ENCODE measurements around the gene AFAP1L1. TPM values are rescaled to one million over a fixed set of nuclear protein-coding genes. Genes with fewer than 3 reads are reported as not detected.
A peak's percentile ranks its signal among the peaks of the same experiment; 100 is the strongest.

The AFAP1L1 gene
- polyA plus RNA-seq, 2 of the 4 experiments (the other 2 are of a cell fraction) = 1.5 to 3.5 TPM

- TF ChIP-seq HOXB13 (CRISPR knock-in tag; IDR thresholded peaks at IDR 0.05; ENCODE audit: low read depth) (no peak), E2F6 (IDR thresholded peaks at IDR 0.05; ENCODE audit: borderline replicate concordance, low read depth) (no peak), MYC (IDR thresholded peaks at IDR 0.05; ENCODE audit: borderline replicate concordance, low read length) (no peak)
Observed at GRCh38 chr5:149310947-149311658, 39.4 kb downstream of the AFAP1L1 start (continued).

- DNase-seq (ENCODE audit: low read depth in 1 of 2, low spot score in 1 of 2) = no peak
- FAIRE-seq = no peak
- WGBS (ENCODE audit: missing lambda C conversion rate) = 60% methylated on average over 6 of the region's 6 CpGs
- Histone ChIP-seq H3K27ac (no peak overlapping the region), H3K4me2 (no peak overlapping the region), H3K9me3 (no peaks in the 10 kb centered on the region), H3K4me1 (no peaks in the 10 kb centered on the region), H3K4me3 (no peak overlapping the region)
- no peak for TF ChIP-seq ATOH8 (CRISPR knock-in tag; IDR thresholded peaks at IDR 0.05; ENCODE audit: low read depth)
- TF ChIP-seq RAD21 (conservative IDR thresholded peaks at IDR 0.05 in 1 of 2, IDR thresholded peaks at IDR 0.05 in 1 of 2) = no peak
- no peak for TF ChIP-seq ZNF302 (CRISPR knock-in tag; IDR thresholded peaks at IDR 0.05)
- no peak for TF ChIP-seq E2F6 (IDR thresholded peaks at IDR 0.05; ENCODE audit: borderline replicate concordance, low read depth)
- TF ChIP-seq SREBF2 (IDR thresholded peaks at IDR 0.05) = no peak
- no peak for TF ChIP-seq RFX5 (IDR thresholded peaks at IDR 0.05)
- ChIA-PET CTCF (interaction anchor here (1.7 to 21.3 kb wide), 5 partner anchors 9 to 60 kb away, joined by 3 to 275 read pairs (median 7); partner anchors contain the start of genes GRPEL2 and IL17B), POLR2A (no interaction called here)
- no peak for ATAC-seq
Observed at GRCh38 chr5:149313151-149313841, 41.6 kb downstream of the AFAP1L1 start.

- DNase-seq (ENCODE audit: low read depth in 1 of 2, low spot score in 1 of 2) (no peak), FAIRE-seq (no peak), ATAC-seq (0 out of 6 replicates have a peak, but pooled peaks of 1 of the 2 experiments have one; percentile 9)
- H3K4me3 ChIP-seq = no peak overlapping the region
- H3K4me1 ChIP-seq = no peaks in the 10 kb centered on the region
- ChIA-PET POLR2A (no interaction called here), CTCF (interaction anchor here (0.8 to 21.3 kb wide), 14 partner anchors 10 to 251 kb away, joined by 3 to 275 read pairs (median 4); partner anchors contain the start of genes GRPEL2 and IL17B)
- WGBS (ENCODE audit: missing lambda C conversion rate) = 90% methylated on average over 4 of the region's 4 CpGs
- H3K4me2 ChIP-seq = no peak overlapping the region
- no peak for TF ChIP-seq CBX2 (IDR thresholded peaks at IDR 0.05; ENCODE audit: borderline replicate concordance, low read depth)
- TF ChIP-seq EHMT2 (IDR thresholded peaks at IDR 0.05; ENCODE audit: low read depth) = no peak
- no peak for TF ChIP-seq CEBPB (IDR thresholded peaks at IDR 0.05)
- TF ChIP-seq POLR2AphosphoS2 (conservative IDR thresholded peaks at IDR 0.05; ENCODE audit: low read length) = no peak
- no peak for TF ChIP-seq EP300 (IDR thresholded peaks at IDR 0.05)
- TF ChIP-seq SREBF2 (IDR thresholded peaks at IDR 0.05) = no peak
- no peak for TF ChIP-seq MAFK (IDR thresholded peaks at IDR 0.05; ENCODE audit: partially characterized antibody)
- TF ChIP-seq CHD2 (IDR thresholded peaks at IDR 0.05; ENCODE audit: low read length, partially characterized antibody) = no peak
- no peak for TF ChIP-seq RCOR1 (IDR thresholded peaks at IDR 0.05; ENCODE audit: low read depth, low read length)
- TF ChIP-seq CBX8 (IDR thresholded peaks at IDR 0.05) = no peak
- no peak for TF ChIP-seq ZSCAN20 (CRISPR knock-in tag; IDR thresholded peaks at IDR 0.05)
- no peak for TF ChIP-seq TFCP2L1 (CRISPR knock-in tag; IDR thresholded peaks at IDR 0.05)
- no peak for TF ChIP-seq JUN (IDR thresholded peaks at IDR 0.05)
- TF ChIP-seq CHD4 (IDR thresholded peaks at IDR 0.05; ENCODE audit: borderline replicate concordance) = no peak
- no peaks in the 10 kb centered on the region for H3K9me3 ChIP-seq
- H3K27ac ChIP-seq = no peak overlapping the region
Observed at GRCh38 chr5:149314571-149315111, 43.0 kb downstream of the AFAP1L1 start.
